IMR-90 (cell line): ENCODE data around the gene TAS1R1. TPM values are rescaled to one million over a fixed set of nuclear protein-coding genes. Genes with fewer than 3 reads are reported as not detected.

ENCODE experiments used
- ATAC-seq: fragments of 200-7000 bp; cut with Tn5 transposase; 2 replicates; pipeline ENCODE4 v1.9.1; 2020; ENCODE audit warnings: low read depth, mild to moderate bottlenecking, moderate library complexity
- BruUV-seq: library from RNA; stranded (reverse); fragments of 400-500 nt; replicated peaks from 2 replicates; lab custom pipeline; 2021; lab: Mats Ljungman, UMichigan
- CTCF ChIA-PET: fragments of 300-600 bp; formaldehyde crosslinking; extraction: SDS; loops from one replicate; lab custom pipeline; 2021; ENCODE audit warnings: antibody characterized with exemption; lab: Yijun Ruan, JAX
- POLR2A ChIA-PET: fragments of 300-600 bp; sonication (Branson Sonifier 250); formaldehyde crosslinking; loops from one replicate; lab custom pipeline; 2022; ENCODE audit warnings: antibody characterized with exemption; ENCODE audit not compliant: unreplicated experiment; lab: Charles Lee
- DNase-seq: peaks from one replicate; pipeline ENCODE4 v3.0.0; 2013
- H2AFZ ChIP-seq: replicated peaks from 2 replicates; pipeline ENCODE3; 2013; ENCODE audit warnings: low read length, mild to moderate bottlenecking; ENCODE audit not compliant: poor library complexity
- H2AK5ac ChIP-seq: 2 replicates; pipeline ENCODE4 v1.6.1; 2013; ENCODE audit warnings: low read depth, low read length, inconsistent platforms
- H2AK9ac ChIP-seq: replicated peaks from 2 replicates; pipeline ENCODE3; 2013; ENCODE audit warnings: mild to moderate bottlenecking, low read depth, low read length, moderate library complexity; ENCODE audit not compliant: poor library complexity
- H2BK120ac ChIP-seq: 2 replicates; pipeline ENCODE4 v1.6.1; 2013; ENCODE audit warnings: low read depth, low read length, inconsistent platforms
- H2BK15ac ChIP-seq: 3 replicates; pipeline ENCODE4 v1.6.1; 2013; ENCODE audit warnings: low read depth, low read length, inconsistent platforms
- H2BK20ac ChIP-seq: 2 replicates; pipeline ENCODE4 v1.6.1; 2013; ENCODE audit warnings: low read depth, mild to moderate bottlenecking, inconsistent platforms, low read length, moderate library complexity
- H2BK5ac ChIP-seq: 2 replicates; pipeline ENCODE4 v1.6.1; 2013; ENCODE audit warnings: mild to moderate bottlenecking, low read depth, low read length, inconsistent platforms; ENCODE audit not compliant: poor library complexity, severe bottlenecking
- H3K14ac ChIP-seq: replicated peaks from 2 replicates; pipeline ENCODE4 v1.6.1; 2013; ENCODE audit warnings: low read depth, low read length, inconsistent platforms
- H3K18ac ChIP-seq: 2 replicates; pipeline ENCODE4 v1.6.1; 2013; ENCODE audit warnings: low read depth, low read length, control low read depth
- H3K23ac ChIP-seq: 2 replicates; pipeline ENCODE4 v1.6.1; 2013; ENCODE audit warnings: low read depth, low read length, inconsistent platforms
- H3K27ac ChIP-seq: 2 replicates; pipeline ENCODE4 v1.5.1; 2013; ENCODE audit warnings: mild to moderate bottlenecking, control low read depth, low read length; ENCODE audit not compliant: insufficient read depth
- H3K27me3 ChIP-seq: 2 replicates; pipeline ENCODE4 v1.6.1; 2013; ENCODE audit warnings: low read length; ENCODE audit not compliant: control insufficient read depth, insufficient read depth
- H3K36me3 ChIP-seq: 2 replicates; pipeline ENCODE4 v1.6.1; 2013; ENCODE audit warnings: low read length, mixed read lengths; ENCODE audit not compliant: control insufficient read depth, insufficient read depth
- H3K4ac ChIP-seq: 2 replicates; pipeline ENCODE4 v1.6.1; 2013; ENCODE audit warnings: low read depth, low read length, inconsistent platforms
- H3K4me1 ChIP-seq: 2 replicates; pipeline ENCODE4 v1.6.1; 2013; ENCODE audit warnings: low read length, mixed read lengths; ENCODE audit not compliant: control insufficient read depth, insufficient read depth
- H3K4me2 ChIP-seq: 2 replicates; pipeline ENCODE4 v1.6.1; 2013; ENCODE audit warnings: low read depth, mild to moderate bottlenecking, control low read depth, low read length, moderate library complexity
- H3K4me3 ChIP-seq: 2 replicates; pipeline ENCODE4 v1.5.1; 2013; ENCODE audit warnings: low read depth, mild to moderate bottlenecking, control low read depth, low read length, moderate library complexity; ENCODE audit not compliant: insufficient read depth
- H3K56ac ChIP-seq: 2 replicates; pipeline ENCODE4 v1.6.1; 2013; ENCODE audit warnings: low read length, inconsistent platforms; ENCODE audit not compliant: insufficient read depth; ENCODE audit errors: extremely low read depth
- H3K79me1 ChIP-seq, 2 experiments: 2 replicates each; pipeline ENCODE4 v1.6.1; 2013; ENCODE audit warnings: low read length in 2 of 2, inconsistent platforms in 1 of 2, low read depth in 1 of 2
- H3K9ac ChIP-seq: 2 replicates; pipeline ENCODE4 v1.6.1; 2013; ENCODE audit warnings: low read depth, low read length, control low read depth
- H3K9me1 ChIP-seq: 2 replicates; pipeline ENCODE4 v1.6.1; 2013; ENCODE audit warnings: low read length, inconsistent platforms; ENCODE audit not compliant: insufficient read depth
- H3K9me3 ChIP-seq: 2 replicates; pipeline ENCODE4 v1.6.1; 2013; ENCODE audit warnings: low read length; ENCODE audit not compliant: control insufficient read depth, insufficient read depth
- H4K20me1 ChIP-seq: 2 replicates; pipeline ENCODE4 v1.6.1; 2013; ENCODE audit warnings: low read length, inconsistent platforms; ENCODE audit not compliant: insufficient read depth
- H4K5ac ChIP-seq: 2 replicates; pipeline ENCODE4 v1.6.1; 2013; ENCODE audit warnings: mild to moderate bottlenecking, low read depth, low read length, control low read depth
- H4K8ac ChIP-seq, 2 experiments: 2 replicates each; pipeline ENCODE4 v1.6.1; 2013; ENCODE audit warnings: low read depth in 2 of 2, low read length in 2 of 2, control low read depth in 1 of 2, inconsistent platforms in 1 of 2
- H4K91ac ChIP-seq: 2 replicates; pipeline ENCODE4 v1.6.1; 2013; ENCODE audit warnings: low read depth, low read length, inconsistent platforms; ENCODE audit not compliant: insufficient read depth
- BHLHE40 ChIP-seq: fragments of 150-350 bp; IDR thresholded peaks from 2 replicates; pipeline ENCODE4 v1.6.1; 2016; ENCODE audit warnings: mild to moderate bottlenecking, low read depth, low read length
- CEBPB ChIP-seq: IDR thresholded peaks from 2 replicates; pipeline ENCODE4 v1.6.1; 2012; ENCODE audit warnings: low read depth, low read length, improper control_type of control experiment
- CHD1 ChIP-seq: IDR thresholded peaks from 2 replicates; pipeline ENCODE4 v1.6.1; 2012; ENCODE audit warnings: low read depth, low read length, improper control_type of control experiment
- CTCF ChIP-seq: conservative IDR thresholded peaks from 2 replicates; pipeline ENCODE4 v1.5.1; 2012; ENCODE audit warnings: mild to moderate bottlenecking, low read depth, low read length, improper control_type of control experiment
- ELK1 ChIP-seq: fragments of 150-350 bp; IDR thresholded peaks from 2 replicates; pipeline ENCODE4 v1.6.1; 2016; ENCODE audit warnings: low read depth, mild to moderate bottlenecking, low read length, moderate library complexity, borderline replicate concordance
- FOS ChIP-seq: fragments of 150-350 bp; IDR thresholded peaks from 2 replicates; pipeline ENCODE4 v1.6.1; 2016; ENCODE audit warnings: low read depth, low read length
- MAFK ChIP-seq: IDR thresholded peaks from 2 replicates; pipeline ENCODE4 v1.6.1; 2012; ENCODE audit warnings: low read depth, low read length, improper control_type of control experiment
- MXI1 ChIP-seq: IDR thresholded peaks from 2 replicates; pipeline ENCODE4 v1.6.1; 2012; ENCODE audit warnings: low read depth, mild to moderate bottlenecking, low read length, moderate library complexity, borderline replicate concordance
- NFE2L2 ChIP-seq: fragments of 150-350 bp; IDR thresholded peaks from 2 replicates; pipeline ENCODE4 v1.6.1; 2016; ENCODE audit warnings: low read depth, mild to moderate bottlenecking, low read length
- POLR2A ChIP-seq: IDR thresholded peaks from 2 replicates; pipeline ENCODE4 v1.6.1; 2012; ENCODE audit warnings: mild to moderate bottlenecking, low read depth, low read length
- RAD21 ChIP-seq: IDR thresholded peaks from 2 replicates; pipeline ENCODE4 v1.6.1; 2012; ENCODE audit warnings: low read length, improper control_type of control experiment
- RCOR1 ChIP-seq: IDR thresholded peaks from 2 replicates; pipeline ENCODE4 v1.6.1; 2012; ENCODE audit warnings: mild to moderate bottlenecking, low read length, improper control_type of control experiment; ENCODE audit not compliant: insufficient replicate concordance
- RFX5 ChIP-seq: IDR thresholded peaks from 2 replicates; pipeline ENCODE4 v1.8.0; 2012; ENCODE audit warnings: low read depth, mild to moderate bottlenecking, low read length, moderate library complexity
- SMC3 ChIP-seq: fragments of 150-350 bp; IDR thresholded peaks from 2 replicates; pipeline ENCODE4 v1.6.1; 2016; ENCODE audit warnings: low read depth, mild to moderate bottlenecking, antibody characterized with exemption, low read length, moderate library complexity
- USF2 ChIP-seq: fragments of 150-350 bp; IDR thresholded peaks from 2 replicates; pipeline ENCODE4 v1.6.1; 2017; ENCODE audit warnings: mild to moderate bottlenecking, antibody characterized with exemption, low read length, low read depth
- WGBS, 2 experiments: methylation state at CpG; one replicate each; pipeline versions ENCODE4 v1.1.5 to v1.1.7; 2013; ENCODE audit warnings: missing lambda C conversion rate in 2 of 2; ENCODE audit not compliant: insufficient read length in 1 of 2; ENCODE audit errors: extremely low coverage in 2 of 2; 5-methylcytosine and 5-hydroxymethylcytosine counted together
- dilution Hi-C: fragments of 300-500 bp; cut with HindIII; formaldehyde crosslinking; loops from one replicate; pipeline ENCODE4 v1.14.3; 2018; ENCODE audit warnings: low sequenced_read_pairs; ENCODE audit not compliant: unreplicated experiment
- in situ Hi-C: fragments of 300-500 bp; cut with MboI; formaldehyde crosslinking; loops from 3 replicates; pipeline ENCODE4 v1.14.3; 2019; ENCODE audit warnings: low sequenced_read_pairs, inconsistent platforms, mixed read lengths
- intact Hi-C: fragments of 100-400 bp; cut with micrococcal nuclease; formaldehyde crosslinking; loops from 2 replicates; pipeline ENCODE4 v1.10.0; 2022
- polyA plus RNA-seq, 3 experiments: library from polyadenylated mRNA; depleted of rRNA; stranded (reverse); fragments of >200 nt; gene quantifications; 2 replicates each; pipeline ENCODE4 v1.2.3, GENCODE V29; 2012; ENCODE audit warnings: low replicate concordance in 1 of 3
- total RNA-seq: library from RNA; depleted of rRNA; stranded (reverse); fragments of >200 nt; gene quantifications from 2 replicates; pipeline ENCODE4 v1.2.3, GENCODE V29; 2012

Gene TAS1R1
- total and polyA plus RNA-seq, 2 of the 4 experiments (the other 2 are of a cell fraction), result 0.05 TPM; not detected in 1

GRCh38 chr1:6530504-6531160, 24.5 kb upstream of the TAS1R1 start:
- Histone ChIP-seq H3K56ac (no peak overlapping the region), H3K27ac (no peak overlapping the region), H3K9ac (no peak overlapping the region), H2BK15ac (no peak overlapping the region), H3K36me3 (peaks cover 57% of the 10 kb centered on the region), H4K8ac (no peak overlapping the region), H3K27me3 (no peaks in the 10 kb centered on the region), H2BK20ac (no peak overlapping the region), H3K4me3 (no peak overlapping the region), H3K4ac (no peak overlapping the region), H4K91ac (no peak overlapping the region), H3K23ac (no peak overlapping the region), H3K9me3 (no peaks in the 10 kb centered on the region), H2BK5ac (no peak overlapping the region), H3K18ac (no peak overlapping the region), H2BK120ac (no peak overlapping the region), H3K9me1 (peaks cover 3% of the 10 kb centered on the region; the same call in 1 of the 2 replicates), H2AFZ (no peak overlapping the region), H2AK5ac (no peak overlapping the region), H4K20me1 (no peaks in the 10 kb centered on the region), H3K4me1 (no peaks in the 10 kb centered on the region), H3K14ac (no peak overlapping the region), H4K5ac (no peak overlapping the region), H2AK9ac (no peak overlapping the region), H3K79me1 (peaks cover 6 to 9% of the 10 kb centered on the region in 2 experiments; a peak in 3 of 4 replicates), H3K4me2 (no peak overlapping the region)
- intact Hi-C loops, result no loop called here
- ATAC-seq (no peak), DNase-seq (no peak)
- in situ Hi-C loops, result no loop called here
- POLR2A ChIA-PET, result no interaction called here
- 100% methylated on average over 6 of the region's 13 CpGs; no CpG with 5 or more reads in 1 of the 2 experiments for WGBS, 2 experiments
- BruUV-seq, result no TSS peak
- TF ChIP-seq RFX5, result no peak
- no peak for TF ChIP-seq CEBPB
- TF ChIP-seq CHD1, result no peak
- no peak for TF ChIP-seq USF2
- no peak for TF ChIP-seq ELK1
- no peak for TF ChIP-seq RAD21
- no peak for TF ChIP-seq FOS
- no peak for TF ChIP-seq SMC3
- TF ChIP-seq MXI1, result no peak
- TF ChIP-seq CTCF, result no peak
- no peak for TF ChIP-seq BHLHE40
- TF ChIP-seq POLR2A, result no peak
- TF ChIP-seq RCOR1, result no peak
- TF ChIP-seq MAFK, result no peak
- TF ChIP-seq NFE2L2, result no peak
- CTCF ChIA-PET, result interaction anchor here (0.6 kb wide), 1 partner anchor 25 kb away, joined by 3 read pairs; the partner anchor contains the start of gene TAS1R1
- dilution Hi-C loops, result no loop called here
